ENCODE measurements around the gene ZNF587B. TPM values are rescaled to one million over a fixed set of nuclear protein-coding genes. Genes with fewer than 3 reads are reported as not detected.
"Not testable (repeated sequence)": the region's sequence is repeated elsewhere in the genome, so short reads cannot be mapped to it uniquely, and the experiment has no call there.

ZNF587B gene
- total RNA-seq, 1 donor from 2014 or later: 15.3 TPM

GRCh38 chr19:57812226-57812625 lies 17.9 kb upstream of the ZNF587B start:
- H3K4me3 ChIP-seq (ENCODE audit: low read depth, low read length): no peak overlapping the region
- TF ChIP-seq CTCF (IDR thresholded peaks at IDR 0.05; ENCODE audit: insufficient read depth, low read length, poor library complexity, severe bottlenecking): no peak
- DNase-seq (ENCODE audit: low read depth): no peak
- no peaks in the 10 kb centered on the region for H3K27me3 ChIP-seq (ENCODE audit: control insufficient read depth, insufficient read depth, low read length)
- H3K36me3 ChIP-seq (ENCODE audit: control insufficient read depth, insufficient read depth, low read length): no peaks in the 10 kb centered on the region

GRCh38 chr19:57812975-57813820 lies 16.9 kb upstream of the ZNF587B start:
- H3K4me3 ChIP-seq (ENCODE audit: low read depth, low read length): peak overlapping the region; percentile 81
- not testable (repeated sequence) for H3K36me3 ChIP-seq (ENCODE audit: control insufficient read depth, insufficient read depth, low read length)

DNA sequence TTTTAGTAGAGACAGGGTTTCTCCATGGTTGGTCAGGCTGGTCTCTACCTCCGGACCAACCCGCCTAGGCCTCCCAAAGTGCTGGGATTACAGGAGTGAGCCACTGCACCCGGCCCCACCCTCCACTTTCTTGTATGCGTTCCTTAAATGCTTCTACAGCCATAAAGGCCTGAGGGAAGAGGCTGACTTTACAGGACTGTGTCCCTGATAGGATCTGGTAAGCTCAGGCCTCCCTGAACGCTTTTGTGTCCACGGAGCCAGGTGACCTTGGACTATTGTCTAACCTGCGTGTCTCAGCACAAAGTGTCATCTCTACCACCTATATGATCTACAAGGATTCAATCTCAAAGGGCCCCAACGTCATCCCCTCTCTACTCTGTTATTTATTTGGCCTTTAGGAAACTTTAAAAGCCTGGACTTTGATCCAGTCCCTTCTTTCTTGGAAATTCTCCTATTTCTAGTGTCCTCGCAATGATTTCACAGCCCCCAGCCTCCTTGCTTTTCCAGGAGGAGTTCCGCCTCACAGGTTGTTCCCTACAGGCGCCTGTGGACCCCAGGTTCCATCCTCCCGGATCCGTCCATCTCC lies 16.1 kb upstream of the ZNF587B start:
- no peak for DNase-seq (ENCODE audit: low read depth)
- Histone ChIP-seq H3K27me3 (ENCODE audit: control insufficient read depth, insufficient read depth, low read length) (no peaks in the 10 kb centered on the region), H3K4me3 (ENCODE audit: low read depth, low read length) (peak overlapping the region; percentile 81), H3K36me3 (ENCODE audit: control insufficient read depth, insufficient read depth, low read length) (no peaks in the 10 kb centered on the region)
- TF ChIP-seq CTCF (IDR thresholded peaks at IDR 0.05; ENCODE audit: insufficient read depth, low read length, poor library complexity, severe bottlenecking): no peak

More at GRCh38 chr19:57812975-57813820, 16.9 kb upstream of the ZNF587B start:
- H3K27me3 ChIP-seq (ENCODE audit: control insufficient read depth, insufficient read depth, low read length); DNase-seq (ENCODE audit: low read depth): not testable (repeated sequence)

DNA sequence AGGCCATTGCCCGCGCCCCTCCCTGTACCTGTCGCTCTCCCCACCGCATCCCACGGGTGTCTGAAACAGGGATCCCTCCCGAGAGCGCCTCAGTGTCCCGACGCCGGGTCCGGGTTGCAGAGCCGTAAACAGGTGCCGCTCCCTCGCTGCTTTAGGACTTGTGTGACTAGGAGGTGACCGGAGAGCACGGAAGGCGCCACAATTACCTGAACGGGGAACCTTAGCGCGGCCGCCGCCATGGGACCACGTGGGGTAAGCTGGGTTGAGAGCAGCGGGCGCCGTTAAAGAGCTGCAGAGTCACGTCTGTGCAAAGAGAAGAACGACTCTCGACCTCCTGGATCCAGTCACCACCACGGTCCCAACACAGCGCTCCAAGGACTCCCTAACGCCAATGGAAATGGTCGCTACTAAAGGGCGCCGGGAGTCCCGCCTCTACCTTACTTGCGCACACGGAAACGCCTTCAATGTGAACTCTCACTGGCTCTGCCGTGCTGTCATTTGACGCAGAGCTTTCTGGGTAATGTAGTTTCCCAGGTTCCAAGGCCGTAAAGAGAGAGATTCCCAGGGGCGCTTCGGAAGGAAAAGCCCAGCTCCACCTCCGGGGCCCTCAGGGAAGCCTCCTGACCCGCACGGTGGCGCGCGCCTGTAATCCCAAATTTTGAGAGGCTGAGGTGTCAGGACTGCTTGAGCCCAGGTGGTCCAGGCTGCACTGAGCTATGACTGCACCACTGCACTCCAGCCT lies 15.4 kb upstream of the ZNF587B start, which contains the start of gene ZNF552:
ZNF552 (minus strand) TSS at position 409 of the 742 bp plus-strand sequence; CDS start at position 239, 170 bp downstream.
- TF ChIP-seq CTCF (IDR thresholded peaks at IDR 0.05; ENCODE audit: insufficient read depth, low read length, poor library complexity, severe bottlenecking): no peak
- Histone ChIP-seq H3K27me3 (ENCODE audit: control insufficient read depth, insufficient read depth, low read length) (no peaks in the 10 kb centered on the region), H3K36me3 (ENCODE audit: control insufficient read depth, insufficient read depth, low read length) (no peaks in the 10 kb centered on the region), H3K4me3 (ENCODE audit: low read depth, low read length) (peak within 1 kb of the TSS; percentile 81)
- DNase-seq (ENCODE audit: low read depth): peak; percentile 88

DNA sequence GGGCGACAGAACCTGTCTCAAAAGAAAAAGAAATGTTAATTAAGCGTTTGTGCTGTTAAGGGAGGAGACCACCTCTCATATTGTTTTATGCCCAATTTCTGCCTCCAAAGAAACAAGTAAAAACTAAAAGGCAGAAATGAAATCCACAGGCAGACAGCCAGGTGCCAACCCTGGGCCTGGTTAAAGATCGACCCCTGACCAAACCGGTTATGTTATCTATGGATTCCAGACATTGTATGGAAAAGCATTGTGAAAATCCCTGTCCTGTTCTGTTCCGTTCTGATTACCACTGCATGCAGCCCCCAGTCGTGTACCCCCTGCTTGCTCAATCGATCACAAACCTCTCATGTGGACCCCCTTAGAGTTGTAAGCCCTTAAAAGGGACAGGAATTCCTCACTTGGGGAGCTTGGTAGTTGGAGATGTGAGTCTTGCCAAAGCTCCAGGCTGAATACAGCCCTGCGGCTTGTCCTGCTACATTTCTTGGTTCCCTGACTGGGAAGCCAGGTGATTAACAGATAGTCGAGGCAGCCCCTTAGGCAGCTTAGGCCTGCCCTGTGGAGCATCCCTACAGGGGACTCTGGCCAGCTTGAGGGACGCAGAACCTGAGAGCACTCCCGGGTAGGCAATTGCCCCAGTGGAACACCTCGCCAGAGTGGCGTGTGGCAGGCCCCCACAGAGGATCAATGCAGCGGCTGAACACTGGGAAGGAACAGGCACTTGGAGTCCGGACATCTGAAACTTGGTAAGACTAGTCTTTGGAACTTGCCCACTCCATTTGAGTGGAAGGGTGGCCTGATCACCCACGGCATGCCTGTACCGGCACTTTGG lies 14.6 kb upstream of the ZNF587B start:
- Histone ChIP-seq H3K36me3 (ENCODE audit: control insufficient read depth, insufficient read depth, low read length) (no peaks in the 10 kb centered on the region), H3K27me3 (ENCODE audit: control insufficient read depth, insufficient read depth, low read length) (no peaks in the 10 kb centered on the region), H3K4me3 (ENCODE audit: low read depth, low read length) (no peak overlapping the region)
- no peak for TF ChIP-seq CTCF (IDR thresholded peaks at IDR 0.05; ENCODE audit: insufficient read depth, low read length, poor library complexity, severe bottlenecking)
- no peak for DNase-seq (ENCODE audit: low read depth)
